Spleen (tissue), 11 donors: ENCODE measurements around the gene KLF15. TPM values are rescaled to one million over a fixed set of nuclear protein-coding genes. Genes with fewer than 3 reads are reported as not detected.

ENCODE experiments used
- DNase-seq: peaks from one replicate; pipeline ENCODE4 v3.0.0-alpha.2; 2020
- H3K27ac ChIP-seq, 8 donors: fragments of 200-600 bp; sonication (generic) in 7 of 8; 1 replicate in 4 of 8; 2 replicates in 4 of 8; pipeline versions ENCODE4 v1.5.0 to v1.8.0; 2016 to 2021; ENCODE audit warnings: inconsistent platforms in 4 of 8, mild to moderate bottlenecking in 4 of 8, moderate library complexity in 1 of 8
- H3K27me3 ChIP-seq, 7 donors: fragments of 200-600 bp; sonication (generic) in 6 of 7; replicated peaks in 1 of 7; 1 replicate in 4 of 7; 2 replicates in 3 of 7; pipeline versions ENCODE4 v1.5.0 to v1.8.0; 2016 to 2021; ENCODE audit warnings: inconsistent platforms in 3 of 7, mild to moderate bottlenecking in 1 of 7
- H3K36me3 ChIP-seq, 6 donors: fragments of 200-600 bp; sonication (generic) in 5 of 6; 1 replicate in 4 of 6; 2 replicates in 2 of 6; pipeline versions ENCODE4 v1.5.0 to v1.8.0; 2016 to 2021; ENCODE audit warnings: inconsistent platforms in 2 of 6
- H3K4me1 ChIP-seq, 6 donors: fragments of 200-600 bp; sonication (generic) in 5 of 6; 1 replicate in 3 of 6; 2 replicates in 3 of 6; pipeline versions ENCODE4 v1.5.0 to v1.8.0; 2016 to 2021; ENCODE audit warnings: inconsistent platforms in 3 of 6
- H3K4me3 ChIP-seq, 8 donors: fragments of 200-600 bp; sonication (generic) in 7 of 8; 1 replicate in 4 of 8; 2 replicates in 4 of 8; pipeline versions ENCODE4 v1.5.0 to v1.8.0; 2016 to 2021; ENCODE audit warnings: inconsistent platforms in 4 of 8, mild to moderate bottlenecking in 4 of 8, moderate library complexity in 2 of 8
- H3K9me3 ChIP-seq, 8 donors: fragments of 200-600 bp; sonication (generic) in 7 of 8; 1 replicate in 4 of 8; 2 replicates in 4 of 8; pipeline versions ENCODE4 v1.5.0 to v1.8.0; 2016 to 2021; ENCODE audit warnings: inconsistent platforms in 4 of 8
- POLR2A ChIP-seq, 3 donors: fragments of 450-650 bp; IDR thresholded peaks; one replicate each; pipeline ENCODE4 v1.5.1; 2017; ENCODE audit warnings: antibody characterized with exemption in 3 of 3, mild to moderate bottlenecking in 1 of 3
- POLR2AphosphoS5 ChIP-seq, 3 donors: sonication (generic); formaldehyde crosslinking; IDR thresholded peaks; one replicate each; pipeline ENCODE4 v1.5.1; 2017; ENCODE audit warnings: antibody characterized with exemption in 3 of 3
- WGBS, 5 donors: extraction: QIAGEN DNeasy Blood & Tissue Kit in 3 of 5; methylation state at CpG; one replicate each; pipeline versions ENCODE4 v1.1.5 to v1.1.7; 2013 to 2018; 5-methylcytosine and 5-hydroxymethylcytosine counted together
- intact Hi-C: fragments of 100-400 bp; cut with DNase I; formaldehyde crosslinking; loops from one replicate; pipeline ENCODE4 v1.15.0; 2023; ENCODE audit warnings: low total_unique reads
- polyA plus RNA-seq, 3 donors: library from polyadenylated mRNA; stranded (reverse); fragments of 200-250 nt; gene quantifications; one replicate each; pipeline ENCODE4 v1.2.1, GENCODE V29; 2013
- total RNA-seq, 7 donors: library from RNA; depleted of rRNA in 3 of 7; stranded (reverse); fragments of >200 nt in 3 of 7; fragmentation: NEBNext Ultra II Directional in 4 of 7; extraction: Animal tissue kit (Norgen Biotek cat#: 25700) in 4 of 7; gene quantifications; one replicate each; pipeline versions ENCODE4 v1.1.0 to v1.2.1, GENCODE V29; 2016 to 2021
- TF ChIP-seq, protein P1 (sequence below), 11 experiments: fragments of 200-600 bp in 7 of 11; fragments of 450-650 bp in 4 of 11; sonication (generic) in 4 of 11; IDR thresholded peaks in 8 of 11; conservative IDR thresholded peaks in 3 of 11; 1 replicate in 7 of 11; 2 replicates in 4 of 11; pipeline versions ENCODE4 v1.4.0 to v1.8.0; 2016 to 2021; ENCODE audit warnings: antibody characterized with exemption in 11 of 11, inconsistent platforms in 4 of 11, mild to moderate bottlenecking in 1 of 11
- donor health status: healthy with polysubstance abuse.
- donor health status: DM: no; HTN: no; CAD: no; lungs with moderate emphysema.
- donor health status: DM: no; HTN: no; CAD: no.
- donor health status: Bipolar disorder and iron deficiency.
- donor health status: healthy.
- donor health status: DM: no; HTN: no; CAD: no.
- donor health status: DM: yes; HTN: yes; CAD: no.

KLF15 gene
- total and polyA plus RNA-seq, 10 donors, result 0.57 to 9.5 (median 3.3) TPM

GRCh38 chr3:126401611-126402160 is 44.5 kb upstream of the KLF15 start:
- TF ChIP-seq POLR2AphosphoS5 (IDR thresholded peaks at IDR 0.05) (no peak), POLR2A (IDR thresholded peaks at IDR 0.05) (no peak)
- TF ChIP-seq, protein P1, sequence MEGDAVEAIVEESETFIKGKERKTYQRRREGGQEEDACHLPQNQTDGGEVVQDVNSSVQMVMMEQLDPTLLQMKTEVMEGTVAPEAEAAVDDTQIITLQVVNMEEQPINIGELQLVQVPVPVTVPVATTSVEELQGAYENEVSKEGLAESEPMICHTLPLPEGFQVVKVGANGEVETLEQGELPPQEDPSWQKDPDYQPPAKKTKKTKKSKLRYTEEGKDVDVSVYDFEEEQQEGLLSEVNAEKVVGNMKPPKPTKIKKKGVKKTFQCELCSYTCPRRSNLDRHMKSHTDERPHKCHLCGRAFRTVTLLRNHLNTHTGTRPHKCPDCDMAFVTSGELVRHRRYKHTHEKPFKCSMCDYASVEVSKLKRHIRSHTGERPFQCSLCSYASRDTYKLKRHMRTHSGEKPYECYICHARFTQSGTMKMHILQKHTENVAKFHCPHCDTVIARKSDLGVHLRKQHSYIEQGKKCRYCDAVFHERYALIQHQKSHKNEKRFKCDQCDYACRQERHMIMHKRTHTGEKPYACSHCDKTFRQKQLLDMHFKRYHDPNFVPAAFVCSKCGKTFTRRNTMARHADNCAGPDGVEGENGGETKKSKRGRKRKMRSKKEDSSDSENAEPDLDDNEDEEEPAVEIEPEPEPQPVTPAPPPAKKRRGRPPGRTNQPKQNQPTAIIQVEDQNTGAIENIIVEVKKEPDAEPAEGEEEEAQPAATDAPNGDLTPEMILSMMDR (IDR thresholded peaks at IDR 0.05 in 8 of 11, conservative IDR thresholded peaks at IDR 0.05 in 3 of 11), result no peak
- Histone ChIP-seq H3K9me3 (peaks cover 0 to 21% (median 9%) of the 10 kb centered on the region in 8 donors), H3K36me3 (no peaks in the 10 kb centered on the region), H3K27me3 (peaks cover 0 to 41% (median 0%) of the 10 kb centered on the region in 7 donors), H3K4me3 (no peak overlapping the region), H3K4me1 (no peaks in the 10 kb centered on the region), H3K27ac (no peak overlapping the region)
- intact Hi-C loops, result no loop called here
- peak; percentile 62 for DNase-seq
- WGBS, 5 donors, result 70 to 83% (median 79%) methylated on average over 8 of the region's 8 CpGs

DNA sequence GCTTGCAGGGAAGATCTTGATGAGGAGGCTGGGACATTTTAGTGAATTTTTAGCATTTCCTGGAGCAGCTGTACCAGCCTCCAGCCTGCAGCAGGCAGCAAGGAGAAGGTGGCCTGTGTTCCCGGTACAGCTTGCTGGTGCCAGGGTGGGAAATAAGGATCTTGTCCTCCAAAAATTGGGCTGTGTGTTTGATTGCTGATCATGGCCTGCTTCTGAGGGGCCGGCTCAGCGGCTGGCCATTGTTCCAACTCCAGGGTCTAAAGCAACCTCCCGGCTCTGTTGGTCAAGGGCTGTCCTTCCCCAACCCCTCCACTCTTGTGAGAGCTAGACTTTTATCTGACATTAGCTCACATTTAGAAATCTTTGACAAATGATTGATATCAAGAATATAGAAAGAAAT is 42.5 kb upstream of the KLF15 start:
- H3K36me3 ChIP-seq, result no peaks in the 10 kb centered on the region
- H3K27ac ChIP-seq, result no peak overlapping the region
- TF ChIP-seq POLR2A (IDR thresholded peaks at IDR 0.05), result no peak
- TF ChIP-seq POLR2AphosphoS5 (IDR thresholded peaks at IDR 0.05), result no peak
- TF ChIP-seq, protein P1 (IDR thresholded peaks at IDR 0.05 in 8 of 11, conservative IDR thresholded peaks at IDR 0.05 in 3 of 11), result no peak
- WGBS, 5 donors, result 89 to 97% (median 93%) methylated on average over 3 to 4 of the region's 4 CpGs
- intact Hi-C loops, result no loop called here
- H3K4me1 ChIP-seq, result peaks cover 0 to 3% (median 0%) of the 10 kb centered on the region in 6 donors
- DNase-seq, result no peak
- no peak overlapping the region for H3K4me3 ChIP-seq
- H3K9me3 ChIP-seq, result peaks cover 0 to 21% (median 9%) of the 10 kb centered on the region in 8 donors
- peaks cover 0 to 38% (median 5%) of the 10 kb centered on the region in 7 donors for H3K27me3 ChIP-seq

DNA sequence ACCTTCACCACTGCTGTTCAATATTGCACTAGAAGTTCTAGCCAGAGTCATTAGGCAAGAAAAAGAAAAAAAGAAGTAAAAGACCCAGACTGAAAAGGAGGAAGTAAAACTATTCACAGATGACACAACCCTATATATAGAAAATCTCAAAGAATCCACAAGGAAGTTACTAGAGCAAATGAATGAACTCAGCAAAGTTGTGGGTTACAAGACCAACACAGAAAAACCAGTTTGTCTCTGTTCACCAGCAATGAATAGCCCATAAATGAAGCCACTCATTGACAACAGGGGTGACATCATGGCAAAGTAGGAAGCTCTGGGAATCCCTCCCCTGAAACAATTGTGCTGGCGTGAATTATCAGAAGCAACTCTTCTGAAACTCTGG is 42.1 kb upstream of the KLF15 start:
- Histone ChIP-seq H3K27me3 (peaks cover 0 to 38% (median 9%) of the 10 kb centered on the region in 7 donors), H3K27ac (no peak overlapping the region), H3K36me3 (no peaks in the 10 kb centered on the region), H3K9me3 (peaks cover 0 to 21% (median 9%) of the 10 kb centered on the region in 8 donors), H3K4me1 (peaks cover 0 to 6% (median 0%) of the 10 kb centered on the region in 6 donors), H3K4me3 (no peak overlapping the region)
- WGBS, 5 donors, result 67 to 78% (median 71%) methylated on average over 1 of the region's 1 CpG
- TF ChIP-seq, protein P1 (IDR thresholded peaks at IDR 0.05 in 8 of 11, conservative IDR thresholded peaks at IDR 0.05 in 3 of 11), result no peak
- TF ChIP-seq POLR2A (IDR thresholded peaks at IDR 0.05), result no peak
- TF ChIP-seq POLR2AphosphoS5 (IDR thresholded peaks at IDR 0.05), result no peak
- intact Hi-C loops, result no loop called here
- DNase-seq, result no peak

DNA sequence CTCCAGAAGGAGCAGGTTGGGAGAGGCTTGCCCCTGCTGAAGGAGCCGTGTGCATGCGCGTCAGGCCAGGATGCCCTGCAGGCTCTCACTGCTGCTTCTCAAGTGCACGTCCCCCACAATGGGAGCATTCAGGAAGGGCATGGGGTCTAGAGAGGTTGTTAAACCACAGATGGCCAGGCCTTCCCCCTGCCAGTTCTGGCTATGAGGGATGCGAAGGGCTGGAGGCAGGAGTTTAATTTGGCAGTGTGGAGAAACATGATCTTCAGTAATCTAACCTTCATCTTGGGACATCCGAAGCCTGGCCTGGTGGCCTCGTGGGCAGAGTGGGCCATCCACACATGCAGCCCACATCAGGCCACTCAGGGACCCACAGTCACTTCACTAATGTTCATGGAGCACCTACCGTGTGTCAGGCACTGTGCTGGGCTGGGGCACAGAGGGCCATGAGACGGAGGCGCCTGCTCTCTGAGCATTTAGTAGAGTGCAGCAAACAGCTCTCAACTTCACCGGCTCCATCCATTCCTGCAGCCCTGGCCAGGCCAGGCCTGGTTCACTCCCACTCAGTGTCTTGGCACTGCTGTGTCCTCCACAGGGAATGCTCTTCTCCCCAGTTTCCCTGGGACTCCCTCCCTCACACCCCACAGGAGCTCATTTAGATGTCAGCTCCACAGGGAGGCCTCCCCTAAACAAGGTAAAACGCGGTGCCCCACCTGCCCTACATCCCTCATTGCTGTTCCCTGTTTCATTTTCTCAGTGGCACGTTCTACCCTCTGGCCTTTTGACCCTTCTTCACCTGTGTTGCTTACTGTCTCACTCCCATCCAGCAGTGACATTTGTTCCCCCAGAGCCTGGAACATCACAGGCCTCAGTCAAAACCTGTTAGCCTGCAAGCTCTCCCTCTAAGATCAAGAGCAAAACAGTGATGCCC is 41.5 kb upstream of the KLF15 start:
- peak; percentile 64 for DNase-seq
- Histone ChIP-seq H3K27ac (no peak overlapping the region), H3K4me1 (peaks cover 0 to 6% (median 0%) of the 10 kb centered on the region in 6 donors), H3K9me3 (peaks cover 0 to 21% (median 9%) of the 10 kb centered on the region in 8 donors), H3K4me3 (no peak overlapping the region), H3K36me3 (no peaks in the 10 kb centered on the region), H3K27me3 (peaks cover 0 to 41% (median 11%) of the 10 kb centered on the region in 7 donors)
- WGBS, 5 donors, result 89 to 91% (median 90%) methylated on average over 12 to 14 of the region's 14 CpGs
- intact Hi-C loops, result no loop called here
- TF ChIP-seq POLR2AphosphoS5 (IDR thresholded peaks at IDR 0.05), result no peak
- no peak for TF ChIP-seq POLR2A (IDR thresholded peaks at IDR 0.05)
- TF ChIP-seq, protein P1 (IDR thresholded peaks at IDR 0.05 in 8 of 11, conservative IDR thresholded peaks at IDR 0.05 in 3 of 11), result no peak
